GM12873 (cell line): ENCODE data around the gene ATP11C.

Experiments used
- TF ChIP-seq, protein P1 (sequence below): IDR thresholded peaks from 2 replicates; pipeline ENCODE4 v1.5.1; 2012; ENCODE audit warnings: low read depth, mild to moderate bottlenecking, moderate library complexity, low read length, control low read depth; ENCODE audit not compliant: insufficient read depth; ENCODE audit errors: missing control alignments

Gene ATP11C

DNA sequence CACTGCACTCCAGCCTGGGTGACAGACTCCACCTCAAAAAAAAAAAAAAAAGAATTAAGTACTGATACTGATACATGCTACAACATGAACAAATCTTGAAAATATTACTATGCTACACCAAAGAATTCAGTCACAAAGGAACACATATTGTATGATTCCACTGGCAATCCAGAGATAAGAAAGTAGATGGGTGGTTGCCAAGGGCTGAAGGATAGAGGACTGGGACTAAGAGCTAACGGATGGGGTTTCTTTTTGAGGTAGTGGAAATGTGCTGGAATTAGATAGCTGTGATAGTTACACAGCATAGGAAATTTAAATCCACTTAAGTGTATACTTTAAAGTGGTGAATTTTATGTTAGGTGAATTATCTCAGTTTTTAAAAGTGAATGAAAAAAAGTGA, 12.5 kb downstream of the ATP11C start:
- TF ChIP-seq, protein P1, sequence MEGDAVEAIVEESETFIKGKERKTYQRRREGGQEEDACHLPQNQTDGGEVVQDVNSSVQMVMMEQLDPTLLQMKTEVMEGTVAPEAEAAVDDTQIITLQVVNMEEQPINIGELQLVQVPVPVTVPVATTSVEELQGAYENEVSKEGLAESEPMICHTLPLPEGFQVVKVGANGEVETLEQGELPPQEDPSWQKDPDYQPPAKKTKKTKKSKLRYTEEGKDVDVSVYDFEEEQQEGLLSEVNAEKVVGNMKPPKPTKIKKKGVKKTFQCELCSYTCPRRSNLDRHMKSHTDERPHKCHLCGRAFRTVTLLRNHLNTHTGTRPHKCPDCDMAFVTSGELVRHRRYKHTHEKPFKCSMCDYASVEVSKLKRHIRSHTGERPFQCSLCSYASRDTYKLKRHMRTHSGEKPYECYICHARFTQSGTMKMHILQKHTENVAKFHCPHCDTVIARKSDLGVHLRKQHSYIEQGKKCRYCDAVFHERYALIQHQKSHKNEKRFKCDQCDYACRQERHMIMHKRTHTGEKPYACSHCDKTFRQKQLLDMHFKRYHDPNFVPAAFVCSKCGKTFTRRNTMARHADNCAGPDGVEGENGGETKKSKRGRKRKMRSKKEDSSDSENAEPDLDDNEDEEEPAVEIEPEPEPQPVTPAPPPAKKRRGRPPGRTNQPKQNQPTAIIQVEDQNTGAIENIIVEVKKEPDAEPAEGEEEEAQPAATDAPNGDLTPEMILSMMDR: no peak

DNA sequence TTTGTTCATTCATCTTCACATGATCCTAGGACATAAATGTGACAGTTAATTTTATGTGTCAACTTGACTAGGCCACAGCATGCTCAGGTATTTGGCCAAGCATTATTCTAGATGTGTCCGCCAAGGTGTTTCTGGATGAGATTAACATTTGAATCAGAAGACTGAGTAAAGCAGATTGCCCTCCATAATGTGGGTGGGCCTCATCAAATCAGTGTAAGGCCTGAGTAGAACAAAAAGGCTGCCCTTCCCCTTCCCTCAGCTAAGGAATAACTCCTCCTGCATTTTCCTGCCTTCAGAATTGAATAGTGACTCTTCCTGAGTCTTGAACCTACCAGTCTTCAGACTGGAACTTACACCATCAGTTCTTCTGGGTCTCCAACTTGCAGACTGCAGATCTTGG, 18.4 kb downstream of the ATP11C start:
- TF ChIP-seq, protein P1: no peak

DNA sequence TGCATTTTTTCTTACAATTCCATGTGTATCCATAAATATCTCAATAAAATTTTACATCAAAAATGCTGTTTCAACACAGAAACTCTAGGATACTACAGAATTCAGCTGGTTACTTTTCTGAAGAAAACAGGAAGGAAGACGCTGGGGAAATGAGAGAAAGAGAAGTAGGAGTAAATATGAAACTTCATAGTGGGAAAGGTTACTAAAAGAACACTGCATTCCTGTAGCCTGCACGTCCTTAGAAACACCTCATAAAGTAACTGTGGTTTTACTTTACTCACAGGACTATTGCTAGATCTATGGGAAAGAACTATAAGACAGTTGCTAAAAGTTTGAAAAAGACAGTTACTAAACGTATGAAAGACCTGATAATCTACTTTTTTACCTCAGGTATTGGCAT, 23.1 kb downstream of the ATP11C start:
- TF ChIP-seq, protein P1: no peak

DNA sequence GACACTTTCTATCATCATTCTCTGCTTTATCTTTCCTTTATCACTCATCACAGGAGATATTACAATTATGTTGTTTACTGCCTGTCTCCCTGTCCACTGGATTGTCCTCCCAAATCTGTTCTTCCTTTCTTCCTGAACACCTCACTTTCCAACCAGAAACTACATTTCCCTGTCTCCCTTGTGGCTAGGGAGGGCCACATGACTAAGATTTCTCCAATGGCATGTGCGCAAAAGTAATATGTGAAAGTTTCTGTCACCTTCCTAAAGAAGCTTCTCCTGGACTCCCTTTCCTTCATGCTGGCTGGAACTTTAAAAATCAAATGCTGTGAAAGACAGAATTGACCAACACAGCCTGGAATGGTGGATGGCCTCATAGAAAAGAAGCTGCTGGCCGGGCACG, 25.8 kb downstream of the ATP11C start:
- TF ChIP-seq, protein P1: no peak

DNA sequence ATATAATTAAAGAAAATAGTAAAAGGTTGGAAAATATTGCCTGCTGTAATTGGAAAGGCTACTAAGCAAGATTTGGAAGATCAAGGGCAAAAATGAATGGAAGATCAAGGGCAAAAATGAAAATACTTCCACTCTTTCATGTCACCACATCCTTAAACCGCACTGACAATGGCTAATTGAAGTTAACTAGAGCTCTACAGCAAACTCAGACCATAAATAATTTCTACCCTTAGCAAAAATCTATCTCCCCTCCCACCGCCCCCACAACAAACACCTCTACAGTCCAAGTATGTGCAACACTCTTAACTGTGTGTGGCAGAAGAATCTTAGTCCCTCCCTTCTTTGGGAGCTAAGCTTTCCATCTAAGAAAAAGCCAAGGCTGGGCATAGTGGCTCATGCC, 27.1 kb downstream of the ATP11C start:
- TF ChIP-seq, protein P1: no peak

DNA sequence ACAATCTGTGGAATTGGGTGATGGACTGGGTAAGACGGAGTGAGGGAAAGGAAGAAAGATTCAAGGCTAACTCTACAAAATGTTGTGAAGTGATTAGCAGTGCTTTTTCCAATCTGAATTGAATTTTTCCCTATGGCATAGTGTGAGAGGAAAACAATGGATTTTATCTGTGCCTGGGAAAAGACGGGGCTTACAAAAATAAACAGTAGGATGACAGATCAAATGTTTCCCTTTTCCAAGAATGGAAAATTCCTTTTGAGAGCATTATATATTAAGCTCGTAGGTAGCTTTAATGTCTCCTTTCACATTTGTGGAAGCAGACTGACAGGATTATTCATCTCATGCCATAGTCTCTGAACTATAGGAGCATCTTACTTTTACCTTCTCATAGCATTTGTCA, 27.8 kb downstream of the ATP11C start:
- TF ChIP-seq, protein P1: no peak

DNA sequence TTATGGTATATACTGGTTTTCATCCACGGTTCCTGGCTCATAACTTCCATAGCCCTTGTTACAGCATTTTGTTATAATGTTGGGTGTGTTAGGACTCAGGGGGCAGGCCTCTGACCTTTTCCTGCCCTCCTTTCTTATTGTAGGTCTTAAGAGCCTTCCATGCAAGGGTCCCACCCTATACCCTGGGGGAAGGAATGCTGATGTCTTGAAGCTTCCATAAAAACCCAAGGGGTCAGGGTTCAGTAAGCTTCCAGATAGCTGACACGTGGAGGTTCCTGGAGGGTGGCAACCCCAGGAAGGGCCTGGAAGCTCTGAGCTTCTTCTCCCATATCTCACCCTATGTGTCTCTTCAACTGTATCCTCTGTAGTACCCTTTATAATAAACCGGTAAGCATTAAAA, 29.6 kb downstream of the ATP11C start:
- TF ChIP-seq, protein P1: no peak
